SK-N-SH (cell line): ENCODE results near the gene KIF12. TPM values are rescaled to one million over a fixed set of nuclear protein-coding genes. Genes with fewer than 3 reads are reported as not detected.

ENCODE experiments used
- CTCF ChIA-PET: fragments of 300-600, 350-600 bp; formaldehyde crosslinking; extraction: SDS; loops from one replicate; lab custom pipeline; 2021; lab: Yijun Ruan, JAX
- POLR2A ChIA-PET: fragments of 350-600 bp; sonication (Branson Sonifier 250); formaldehyde crosslinking; extraction: SDS; loops from one replicate; lab custom pipeline; 2020; ENCODE audit warnings: antibody characterized with exemption, inconsistent platforms; lab: Yijun Ruan, JAX
- DNase-seq: peaks from one replicate; pipeline ENCODE4 v3.0.0; 2012
- H2AFZ ChIP-seq: fragments of 200-600 bp; sonication (generic); 2 replicates; pipeline ENCODE4 v1.8.1; 2016; ENCODE audit warnings: antibody characterized with exemption, mild to moderate bottlenecking, low read depth
- H3F3A ChIP-seq: fragments of 200-600 bp; sonication (generic); replicated peaks from 2 replicates; pipeline ENCODE3; 2016; ENCODE audit warnings: antibody characterized with exemption, mild to moderate bottlenecking; ENCODE audit not compliant: insufficient read depth
- H3K27ac ChIP-seq, 2 experiments: fragments of 200-500 bp in 1 of 2; fragments of 200-600 bp in 1 of 2; sonication (Bioruptor generic) in 1 of 2; sonication (generic), shearing (Covaris generic) in 1 of 2; 2 replicates each; pipeline versions ENCODE4 v1.5.1 to v1.6.1; 2014 to 2016; ENCODE audit warnings: low read depth in 2 of 2, inconsistent platforms in 1 of 2, low read length in 1 of 2, mild to moderate bottlenecking in 1 of 2, mixed read lengths in 1 of 2
- H3K27me3 ChIP-seq: fragments of 200-600 bp; sonication (generic), shearing (Covaris generic); 2 replicates; pipeline ENCODE4 v1.6.1; 2016; ENCODE audit warnings: mixed run types; ENCODE audit not compliant: insufficient read depth
- H3K36me3 ChIP-seq, 2 experiments: fragments of 200-500 bp in 1 of 2; fragments of 200-600 bp in 1 of 2; sonication (Bioruptor generic) in 1 of 2; sonication (generic) in 1 of 2; replicated peaks in 1 of 2; 2 replicates each; pipeline versions ENCODE3 to v1.5.1; 2014 to 2016; ENCODE audit warnings: low read length in 1 of 2, mild to moderate bottlenecking in 1 of 2; ENCODE audit not compliant: insufficient read depth in 2 of 2, control insufficient read depth in 1 of 2
- H3K4me1 ChIP-seq, 2 experiments: fragments of 200-500 bp in 1 of 2; fragments of 200-600 bp in 1 of 2; sonication (Bioruptor generic) in 1 of 2; sonication (generic), shearing (Covaris generic) in 1 of 2; 2 replicates each; pipeline versions ENCODE4 v1.5.1 to v1.6.1; 2014 to 2016; ENCODE audit warnings: low read depth in 1 of 2, low read length in 1 of 2, mixed run types in 1 of 2; ENCODE audit not compliant: insufficient read depth in 2 of 2, control insufficient read depth in 1 of 2
- H3K4me2 ChIP-seq: fragments of 200-600 bp; sonication (generic), shearing (Covaris generic); 2 replicates; pipeline ENCODE4 v1.6.1; 2017; ENCODE audit warnings: mixed run types
- H3K4me3 ChIP-seq, 2 experiments: fragments of 200-500 bp in 1 of 2; fragments of 200-600 bp in 1 of 2; sonication (Bioruptor generic) in 1 of 2; sonication (generic), shearing (Covaris generic) in 1 of 2; 2 replicates each; pipeline versions ENCODE4 v1.5.1 to v1.8.1; 2014 to 2016; ENCODE audit warnings: low read depth in 2 of 2, inconsistent platforms in 1 of 2, low read length in 1 of 2, mild to moderate bottlenecking in 1 of 2, mixed read lengths in 1 of 2, moderate library complexity in 1 of 2
- H3K79me2 ChIP-seq: fragments of 200-600 bp; sonication (generic); 2 replicates; pipeline ENCODE4 v1.8.1; 2017; ENCODE audit warnings: mild to moderate bottlenecking; ENCODE audit not compliant: insufficient read depth
- H3K9ac ChIP-seq: fragments of 200-600 bp; sonication (generic); 2 replicates; pipeline ENCODE4 v1.6.1; 2017; ENCODE audit warnings: mixed run types
- H3K9me2 ChIP-seq: fragments of 200-600 bp; sonication (generic); 2 replicates; pipeline ENCODE4 v1.6.1; 2017; ENCODE audit warnings: mixed run types
- H3K9me3 ChIP-seq: fragments of 200-600 bp; sonication (generic); 2 replicates; pipeline ENCODE4 v1.6.1; 2017; ENCODE audit warnings: mixed run types, mild to moderate bottlenecking, moderate library complexity
- H4K20me1 ChIP-seq: fragments of 200-600 bp; sonication (generic); 2 replicates; pipeline ENCODE4 v1.6.1; 2017; ENCODE audit warnings: mild to moderate bottlenecking, mixed run types; ENCODE audit not compliant: insufficient read depth
- EP300 ChIP-seq, 2 experiments: IDR thresholded peaks; 2 replicates each; pipeline versions ENCODE4 v1.4.0 to v1.6.1; 2012; ENCODE audit warnings: borderline replicate concordance in 1 of 2, low read depth in 1 of 2, low read length in 1 of 2
- FOXJ3 ChIP-seq: sonication (generic); formaldehyde crosslinking; IDR thresholded peaks from 2 replicates; pipeline ENCODE4 v1.5.1; 2020; ENCODE audit warnings: mild to moderate bottlenecking, missing genetic modification reagents
- GATA2 ChIP-seq: sonication (generic); formaldehyde crosslinking; IDR thresholded peaks from 2 replicates; pipeline ENCODE4 v1.5.0; 2020; ENCODE audit warnings: mild to moderate bottlenecking, missing genetic modification reagents
- JUND ChIP-seq: IDR thresholded peaks from 2 replicates; pipeline ENCODE4 v1.4.0; 2012
- MEF2A ChIP-seq: IDR thresholded peaks from 2 replicates; pipeline ENCODE4 v1.4.0; 2012; ENCODE audit warnings: low read depth, borderline replicate concordance
- MXI1 ChIP-seq: IDR thresholded peaks from 2 replicates; pipeline ENCODE4 v1.6.1; 2012; ENCODE audit warnings: mild to moderate bottlenecking, low read depth, low read length, improper control_type of control experiment
- NFIC ChIP-seq: IDR thresholded peaks from 2 replicates; pipeline ENCODE4 v1.4.0; 2012; ENCODE audit warnings: borderline replicate concordance
- RCOR1 ChIP-seq: fragments of 150-350 bp; IDR thresholded peaks from 2 replicates; pipeline ENCODE4 v1.6.1; 2017; ENCODE audit warnings: antibody characterized with exemption, low read length
- RFX5 ChIP-seq: IDR thresholded peaks from 2 replicates; pipeline ENCODE4 v1.6.1; 2012; ENCODE audit warnings: mild to moderate bottlenecking, improper control_type of control experiment, low read length
- RXRA ChIP-seq: IDR thresholded peaks from 2 replicates; pipeline ENCODE4 v1.4.0; 2012; ENCODE audit warnings: low read depth, mild to moderate bottlenecking, borderline replicate concordance
- YY1 ChIP-seq: IDR thresholded peaks from 2 replicates; pipeline ENCODE4 v1.4.0; 2012; ENCODE audit warnings: low read depth, mild to moderate bottlenecking
- WGBS: methylation state at CpG from one replicate; pipeline ENCODE4 v1.1.6; 2017; ENCODE audit warnings: low lambda C conversion rate; 5-methylcytosine and 5-hydroxymethylcytosine counted together
- polyA plus RNA-seq, 3 experiments: library from polyadenylated mRNA; depleted of rRNA; stranded (reverse); fragments of >200 nt; gene quantifications; 2 replicates each; pipeline ENCODE4 v1.2.3, GENCODE V29; 2012
- TF ChIP-seq, protein P1 (sequence below): IDR thresholded peaks from 2 replicates; pipeline ENCODE4 v1.4.0; 2012; ENCODE audit warnings: low read depth, borderline replicate concordance
- TF ChIP-seq, protein P2 (sequence below): fragments of 150-350 bp; IDR thresholded peaks from 2 replicates; pipeline ENCODE4 v1.6.1; 2017; ENCODE audit warnings: antibody characterized with exemption, low read length, low read depth, borderline replicate concordance
- TF ChIP-seq, protein P3 (sequence below): IDR thresholded peaks from 2 replicates; pipeline ENCODE4; 2012
- TF ChIP-seq, protein P4 (sequence below): IDR thresholded peaks from 2 replicates; pipeline ENCODE4 v1.4.0; 2012; ENCODE audit warnings: low read depth

KIF12 gene
- polyA plus RNA-seq, 1 of the 3 experiments (the other 2 are of a cell fraction) = 0.35 TPM

DNA sequence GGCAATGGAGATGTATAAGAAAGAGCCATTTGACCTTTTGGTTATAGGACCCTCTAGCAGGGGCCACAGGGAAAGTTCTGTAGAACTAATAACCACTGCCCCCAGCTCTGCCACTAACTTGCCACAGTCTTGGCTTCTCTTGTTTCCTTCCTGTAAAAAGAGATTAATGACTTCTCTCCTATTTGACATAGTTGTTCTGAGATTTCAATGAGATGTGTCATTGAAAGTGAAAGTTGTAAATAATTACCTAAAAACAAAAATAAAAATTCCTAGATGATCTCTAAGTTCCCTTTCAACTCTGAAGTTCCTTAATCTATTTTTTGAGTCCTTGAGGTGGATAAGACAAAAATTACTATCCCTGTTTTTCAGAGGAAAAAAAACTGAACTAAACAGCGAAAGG is 1.4 kb upstream of the KIF12 start:
- Histone ChIP-seq H3K4me2 (no peak overlapping the region), H3K79me2 (no peaks in the 10 kb centered on the region), H3F3A (peaks cover 17% of the 10 kb centered on the region), H3K4me1 (peaks cover 0 to 9% of the 10 kb centered on the region in 2 experiments; a peak in 1 of 4 replicates), H3K27ac (no peak overlapping the region), H3K9me3 (peaks cover 17% of the 10 kb centered on the region; the same call in 1 of the 2 replicates), H3K9me2 (no peaks in the 10 kb centered on the region), H3K36me3 (peaks cover 0 to 3% of the 10 kb centered on the region in 2 experiments), H3K27me3 (peaks cover 8% of the 10 kb centered on the region; the same call in 1 of the 2 replicates), H4K20me1 (no peaks in the 10 kb centered on the region), H3K9ac (no peak overlapping the region), H2AFZ (no peak overlapping the region), H3K4me3 (no peak overlapping the region)
- CTCF ChIA-PET = interaction anchor here (0.7 to 9.1 kb wide), 4 partner anchors 18 to 190 kb away, joined by 3 to 59 read pairs (median 19); no protein-coding TSS in a partner anchor
- 47% methylated on average over 1 of the region's 1 CpG for WGBS
- POLR2A ChIA-PET = no interaction called here
- TF ChIP-seq, protein P1, sequence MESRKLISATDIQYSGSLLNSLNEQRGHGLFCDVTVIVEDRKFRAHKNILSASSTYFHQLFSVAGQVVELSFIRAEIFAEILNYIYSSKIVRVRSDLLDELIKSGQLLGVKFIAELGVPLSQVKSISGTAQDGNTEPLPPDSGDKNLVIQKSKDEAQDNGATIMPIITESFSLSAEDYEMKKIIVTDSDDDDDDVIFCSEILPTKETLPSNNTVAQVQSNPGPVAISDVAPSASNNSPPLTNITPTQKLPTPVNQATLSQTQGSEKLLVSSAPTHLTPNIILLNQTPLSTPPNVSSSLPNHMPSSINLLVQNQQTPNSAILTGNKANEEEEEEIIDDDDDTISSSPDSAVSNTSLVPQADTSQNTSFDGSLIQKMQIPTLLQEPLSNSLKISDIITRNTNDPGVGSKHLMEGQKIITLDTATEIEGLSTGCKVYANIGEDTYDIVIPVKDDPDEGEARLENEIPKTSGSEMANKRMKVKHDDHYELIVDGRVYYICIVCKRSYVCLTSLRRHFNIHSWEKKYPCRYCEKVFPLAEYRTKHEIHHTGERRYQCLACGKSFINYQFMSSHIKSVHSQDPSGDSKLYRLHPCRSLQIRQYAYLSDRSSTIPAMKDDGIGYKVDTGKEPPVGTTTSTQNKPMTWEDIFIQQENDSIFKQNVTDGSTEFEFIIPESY = no peak
- no peak for TF ChIP-seq GATA2
- no peak for TF ChIP-seq EP300 (IDR thresholded peaks at IDR 0.05; ENCODE audit: borderline replicate concordance in 1 of 2, low read depth in 1 of 2, low read length in 1 of 2)
- TF ChIP-seq, protein P2, sequence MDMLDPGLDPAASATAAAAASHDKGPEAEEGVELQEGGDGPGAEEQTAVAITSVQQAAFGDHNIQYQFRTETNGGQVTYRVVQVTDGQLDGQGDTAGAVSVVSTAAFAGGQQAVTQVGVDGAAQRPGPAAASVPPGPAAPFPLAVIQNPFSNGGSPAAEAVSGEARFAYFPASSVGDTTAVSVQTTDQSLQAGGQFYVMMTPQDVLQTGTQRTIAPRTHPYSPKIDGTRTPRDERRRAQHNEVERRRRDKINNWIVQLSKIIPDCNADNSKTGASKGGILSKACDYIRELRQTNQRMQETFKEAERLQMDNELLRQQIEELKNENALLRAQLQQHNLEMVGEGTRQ = no peak
- TF ChIP-seq RCOR1 = no peak
- TF ChIP-seq FOXJ3 (CRISPR knock-in tag) = no peak
- no peak for TF ChIP-seq JUND
- no peak for TF ChIP-seq MXI1
- no peak for TF ChIP-seq MEF2A
- TF ChIP-seq RXRA = no peak
- TF ChIP-seq, protein P3, sequence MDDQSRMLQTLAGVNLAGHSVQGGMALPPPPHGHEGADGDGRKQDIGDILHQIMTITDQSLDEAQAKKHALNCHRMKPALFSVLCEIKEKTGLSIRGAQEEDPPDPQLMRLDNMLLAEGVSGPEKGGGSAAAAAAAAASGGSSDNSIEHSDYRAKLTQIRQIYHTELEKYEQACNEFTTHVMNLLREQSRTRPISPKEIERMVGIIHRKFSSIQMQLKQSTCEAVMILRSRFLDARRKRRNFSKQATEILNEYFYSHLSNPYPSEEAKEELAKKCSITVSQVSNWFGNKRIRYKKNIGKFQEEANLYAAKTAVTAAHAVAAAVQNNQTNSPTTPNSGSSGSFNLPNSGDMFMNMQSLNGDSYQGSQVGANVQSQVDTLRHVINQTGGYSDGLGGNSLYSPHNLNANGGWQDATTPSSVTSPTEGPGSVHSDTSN = no peak
- TF ChIP-seq, protein P4, sequence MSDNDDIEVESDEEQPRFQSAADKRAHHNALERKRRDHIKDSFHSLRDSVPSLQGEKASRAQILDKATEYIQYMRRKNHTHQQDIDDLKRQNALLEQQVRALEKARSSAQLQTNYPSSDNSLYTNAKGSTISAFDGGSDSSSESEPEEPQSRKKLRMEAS = no peak
- TF ChIP-seq RFX5 = no peak
- TF ChIP-seq YY1 = no peak
- no peak for TF ChIP-seq NFIC
- DNase-seq = no peak
